ENCODE results near the gene MSANTD7. TPM values are rescaled to one million over a fixed set of nuclear protein-coding genes. Genes with fewer than 3 reads are reported as not detected.

The MSANTD7 gene
- total and polyA plus RNA-seq, 4 experiments from 2014 or later: 6.5 to 17.0 (median 12.3) TPM

- Histone ChIP-seq H3K36me3 (ENCODE audit: insufficient read depth, low read length) (peaks cover 9% of the 10 kb centered on the region), H3K4me3 (ENCODE audit: low read length in 2 of 2) (peak overlapping the region; percentile 1 to 68), H3K27ac (ENCODE audit: low read depth, low read length) (peak overlapping the region; percentile 91), H3K27me3 (ENCODE audit: insufficient read depth, low read length) (no peaks in the 10 kb centered on the region), H3K9me3 (ENCODE audit: control insufficient read depth in 1 of 2, low read length in 2 of 2) (no peaks in the 10 kb centered on the region), H3K4me1 (ENCODE audit: insufficient read depth, low read length) (peaks cover 26% of the 10 kb centered on the region)
- peaks cover 19 to 36% of the 10 kb centered on the region in 2 donors for H3K36me3 Mint-ChIP-seq
- H3K27me3 Mint-ChIP-seq: no peaks in the 10 kb centered on the region
- peak overlapping the region; percentile 89 to 97 (median 94) for H3K4me3 Mint-ChIP-seq
- peak in 1 of 5 donors; percentile 3 for DNase-seq
- intact Hi-C loops (cut with micrococcal nuclease): loop anchor here (1.0 to 5.0 kb wide), 4 partner anchors 250 to 1050 kb away; no protein-coding TSS in a partner anchor
- POLR2A ChIA-PET (ENCODE audit: partially characterized antibody): interaction anchor here (1.0 to 3.1 kb wide), 33 partner anchors 11 to 652 kb away, joined by 3 to 56 read pairs (median 6); partner anchors contain the start of genes DCLRE1C, MEIG1, NMT2 and SUV39H2
- H3K9me3 Mint-ChIP-seq: no peaks in the 10 kb centered on the region
- H3K27ac Mint-ChIP-seq: peak overlapping the region; percentile 86 to 99 (median 98)
- peaks cover 14 to 33% (median 26%) of the 10 kb centered on the region in 4 donors for H3K4me1 Mint-ChIP-seq
- CTCF ChIA-PET (ENCODE audit: partially characterized antibody): interaction anchor here (0.6 to 4.4 kb wide), 27 partner anchors 8 to 640 kb away, joined by 3 to 20 read pairs (median 4); partner anchors contain the start of genes MEIG1 and SUV39H2
These were observed 926 bp upstream of the MSANTD7 start for GRCh38 chr10:14837003-14837756.

- Mint-ChIP-seq H3K9me3 (no peaks in the 10 kb centered on the region), H3K4me1 (peaks cover 14 to 33% (median 26%) of the 10 kb centered on the region in 4 donors), H3K27ac (peak overlapping the region; percentile 86 to 99 (median 98)), H3K27me3 (no peaks in the 10 kb centered on the region), H3K36me3 (peaks cover 12 to 49% of the 10 kb centered on the region in 2 donors), H3K4me3 (peak overlapping the region; percentile 89 to 97 (median 94))
- peak; percentile 10 to 52 (median 18) for DNase-seq
- POLR2A ChIA-PET (ENCODE audit: partially characterized antibody): interaction anchor here (0.6 to 3.1 kb wide), 36 partner anchors 9 to 654 kb away, joined by 3 to 56 read pairs (median 5); partner anchors contain the start of genes DCLRE1C, MEIG1, NMT2 and SUV39H2
- CTCF ChIA-PET (ENCODE audit: partially characterized antibody): interaction anchor here (1.0 to 4.4 kb wide), 12 partner anchors 10 to 424 kb away, joined by 3 to 20 read pairs (median 4); partner anchors contain the start of genes MEIG1 and SUV39H2
- peaks cover 26% of the 10 kb centered on the region for H3K4me1 ChIP-seq (ENCODE audit: insufficient read depth, low read length)
- peak overlapping the region; percentile 68 to 79 for H3K4me3 ChIP-seq (ENCODE audit: low read length in 2 of 2)
- H3K27me3 ChIP-seq (ENCODE audit: insufficient read depth, low read length): no peaks in the 10 kb centered on the region
- H3K27ac ChIP-seq (ENCODE audit: low read depth, low read length): peak overlapping the region; percentile 91
- H3K36me3 ChIP-seq (ENCODE audit: insufficient read depth, low read length): peaks cover 24% of the 10 kb centered on the region
- intact Hi-C loops (cut with micrococcal nuclease): loop anchor here (1.0 to 5.0 kb wide), 11 partner anchors 40 to 651 kb away; partner anchors contain the start of genes DCLRE1C, MEIG1, NMT2 and RPP38
- no peaks in the 10 kb centered on the region for H3K9me3 ChIP-seq (ENCODE audit: control insufficient read depth in 1 of 2, low read length in 2 of 2)
These were observed 637 bp downstream of the MSANTD7 start for GRCh38 chr10:14838582-14839304.

GRCh38 chr10:14839305-14839695, 1.2 kb downstream of the MSANTD7 start:
- H3K4me3 ChIP-seq (ENCODE audit: low read length in 2 of 2): peak overlapping the region; percentile 68 to 79
- Mint-ChIP-seq H3K27me3 (no peaks in the 10 kb centered on the region), H3K4me3 (peak overlapping the region; percentile 89 to 96 (median 94)), H3K4me1 (peaks cover 14 to 33% (median 26%) of the 10 kb centered on the region in 4 donors), H3K9me3 (no peaks in the 10 kb centered on the region), H3K36me3 (peaks cover 15 to 53% of the 10 kb centered on the region in 2 donors), H3K27ac (peak overlapping the region; percentile 86 to 99 (median 94))
- ChIA-PET POLR2A (ENCODE audit: partially characterized antibody) (interaction anchor here (0.6 to 3.0 kb wide), 10 partner anchors 10 to 654 kb away, joined by 3 to 56 read pairs (median 6); partner anchors contain the start of genes MEIG1 and SUV39H2), CTCF (ENCODE audit: partially characterized antibody) (interaction anchor here (1.7 to 4.4 kb wide), 2 partner anchors 286 to 302 kb away, joined by 4 to 20 read pairs; no protein-coding TSS in a partner anchor)
- H3K36me3 ChIP-seq (ENCODE audit: insufficient read depth, low read length): peaks cover 26% of the 10 kb centered on the region
- DNase-seq: no peak
- peak overlapping the region; percentile 91 for H3K27ac ChIP-seq (ENCODE audit: low read depth, low read length)
- H3K4me1 ChIP-seq (ENCODE audit: insufficient read depth, low read length): peaks cover 26% of the 10 kb centered on the region
- H3K27me3 ChIP-seq (ENCODE audit: insufficient read depth, low read length): no peaks in the 10 kb centered on the region
- intact Hi-C loops (cut with micrococcal nuclease): loop anchor here (2.0 to 5.0 kb wide), 6 partner anchors 234 to 652 kb away; partner anchors contain the start of genes NMT2 and RPP38
- no peaks in the 10 kb centered on the region for H3K9me3 ChIP-seq (ENCODE audit: control insufficient read depth in 1 of 2, low read length in 2 of 2)

- H3K36me3 Mint-ChIP-seq: peaks cover 23 to 62% of the 10 kb centered on the region in 2 donors
- Histone ChIP-seq H3K9me3 (ENCODE audit: control insufficient read depth in 1 of 2, low read length in 2 of 2) (no peaks in the 10 kb centered on the region), H3K4me3 (ENCODE audit: low read length in 2 of 2) (no peak overlapping the region), H3K4me1 (ENCODE audit: insufficient read depth, low read length) (peaks cover 26% of the 10 kb centered on the region), H3K27ac (ENCODE audit: low read depth, low read length) (no peak overlapping the region), H3K36me3 (ENCODE audit: insufficient read depth, low read length) (peaks cover 31% of the 10 kb centered on the region), H3K27me3 (ENCODE audit: insufficient read depth, low read length) (no peaks in the 10 kb centered on the region)
- ChIA-PET POLR2A (ENCODE audit: partially characterized antibody) (no interaction called here), CTCF (ENCODE audit: partially characterized antibody) (no interaction called here)
- H3K27me3 Mint-ChIP-seq: no peaks in the 10 kb centered on the region
- no peak for DNase-seq
- peak overlapping the region in 7 of 8 donors; percentile 16 to 96 (median 46) for H3K4me3 Mint-ChIP-seq
- H3K4me1 Mint-ChIP-seq: peaks cover 15 to 38% (median 26%) of the 10 kb centered on the region in 4 donors
- peak overlapping the region in 4 of 7 donors; percentile 1 to 86 (median 32) for H3K27ac Mint-ChIP-seq
- intact Hi-C loops (cut with micrococcal nuclease): no loop called here
- H3K9me3 Mint-ChIP-seq: no peaks in the 10 kb centered on the region
These were observed 2.1 kb downstream of the MSANTD7 start for GRCh38 chr10:14840178-14840577.

GRCh38 chr10:14843327-14843988, 5.4 kb downstream of the MSANTD7 start:
- Histone ChIP-seq H3K4me1 (ENCODE audit: insufficient read depth, low read length) (peaks cover 14% of the 10 kb centered on the region), H3K27me3 (ENCODE audit: insufficient read depth, low read length) (no peaks in the 10 kb centered on the region), H3K9me3 (ENCODE audit: control insufficient read depth in 1 of 2, low read length in 2 of 2) (no peaks in the 10 kb centered on the region), H3K4me3 (ENCODE audit: low read length in 2 of 2) (no peak overlapping the region), H3K36me3 (ENCODE audit: insufficient read depth, low read length) (peaks cover 36% of the 10 kb centered on the region), H3K27ac (ENCODE audit: low read depth, low read length) (no peak overlapping the region)
- Mint-ChIP-seq H3K4me1 (peaks cover 11 to 24% (median 17%) of the 10 kb centered on the region in 4 donors), H3K36me3 (peaks cover 24 to 69% of the 10 kb centered on the region in 2 donors), H3K27me3 (no peaks in the 10 kb centered on the region), H3K27ac (peak overlapping the region in 1 of 7 donors; percentile 22), H3K4me3 (no peak overlapping the region), H3K9me3 (peaks cover 0 to 1% (median 0%) of the 10 kb centered on the region in 8 donors)
- ChIA-PET CTCF (ENCODE audit: partially characterized antibody) (no interaction called here), POLR2A (ENCODE audit: partially characterized antibody) (interaction anchor here (0.6 kb wide), 1 partner anchor 291 kb away, joined by 4 read pairs; no protein-coding TSS in a partner anchor)
- DNase-seq: no peak
- intact Hi-C loops (cut with micrococcal nuclease): no loop called here

GRCh38 chr10:14844948-14845347, 6.8 kb downstream of the MSANTD7 start:
- peaks cover 0 to 1% (median 0%) of the 10 kb centered on the region in 8 donors for H3K9me3 Mint-ChIP-seq
- H3K4me3 Mint-ChIP-seq: no peak overlapping the region
- H3K27ac Mint-ChIP-seq: peak overlapping the region in 2 of 7 donors; percentile 6 to 65

More at GRCh38 chr10:14844948-14845347, 6.8 kb downstream of the MSANTD7 start:
- peaks cover 5% of the 10 kb centered on the region for H3K4me1 ChIP-seq (ENCODE audit: insufficient read depth, low read length)
- H3K36me3 ChIP-seq (ENCODE audit: insufficient read depth, low read length): peaks cover 42% of the 10 kb centered on the region
- no peak for DNase-seq
- H3K4me1 Mint-ChIP-seq: peaks cover 6 to 13% (median 10%) of the 10 kb centered on the region in 4 donors
- H3K27ac ChIP-seq (ENCODE audit: low read depth, low read length): no peak overlapping the region
- H3K27me3 Mint-ChIP-seq: no peaks in the 10 kb centered on the region
- H3K36me3 Mint-ChIP-seq: peaks cover 35 to 67% of the 10 kb centered on the region in 2 donors
- intact Hi-C loops (cut with micrococcal nuclease): no loop called here
- no peaks in the 10 kb centered on the region for H3K9me3 ChIP-seq (ENCODE audit: control insufficient read depth in 1 of 2, low read length in 2 of 2)
- CTCF ChIA-PET (ENCODE audit: partially characterized antibody): interaction anchor here (1.4 to 1.5 kb wide), 2 partner anchors 9 to 290 kb away, joined by 4 to 6 read pairs; no protein-coding TSS in a partner anchor
- no peaks in the 10 kb centered on the region for H3K27me3 ChIP-seq (ENCODE audit: insufficient read depth, low read length)
- POLR2A ChIA-PET (ENCODE audit: partially characterized antibody): no interaction called here
- no peak overlapping the region for H3K4me3 ChIP-seq (ENCODE audit: low read length in 2 of 2)
